DND-41 (cell line): Measurements from ENCODE around the gene ITGA2.

Source experiments
- ATAC-seq: fragments of 200-7000 bp; cut with Tn5 transposase; 3 replicates; pipeline ENCODE4 v1.9.1; 2021; ENCODE audit warnings: low read depth; ENCODE audit not compliant: insufficient read depth
- DNase-seq: peaks from one replicate; pipeline ENCODE4 v3.0.0-alpha.2; 2020
- H2AFZ ChIP-seq: 2 replicates; pipeline ENCODE4 v1.6.0; 2012; ENCODE audit warnings: low read depth, low read length
- H3K27ac ChIP-seq: 2 replicates; pipeline ENCODE4 v1.5.1; 2012; ENCODE audit warnings: low read length, inconsistent platforms
- H3K27me3 ChIP-seq: fragments of 200-600 bp; sonication (generic); 2 replicates; pipeline ENCODE4 v1.6.0; 2012; ENCODE audit warnings: low read length, mild to moderate bottlenecking, inconsistent platforms; ENCODE audit not compliant: insufficient read depth, poor library complexity
- H3K36me3 ChIP-seq: 2 replicates; pipeline ENCODE4 v1.5.1; 2012; ENCODE audit warnings: low read length, inconsistent platforms; ENCODE audit not compliant: insufficient read depth
- H3K4me1 ChIP-seq: 2 replicates; pipeline ENCODE4 v1.5.1; 2012; ENCODE audit warnings: mild to moderate bottlenecking, low read length; ENCODE audit not compliant: insufficient read depth
- H3K4me2 ChIP-seq: 2 replicates; pipeline ENCODE4 v1.6.0; 2012; ENCODE audit warnings: mild to moderate bottlenecking, moderate library complexity, low read length, inconsistent platforms; ENCODE audit not compliant: insufficient read depth
- H3K4me3 ChIP-seq, 2 experiments: fragments of 200-600 bp in 1 of 2; shearing (Covaris generic) in 1 of 2; 2 replicates each; pipeline ENCODE4 v1.5.1; 2012 to 2016; ENCODE audit warnings: inconsistent platforms in 2 of 2, low read length in 2 of 2, mild to moderate bottlenecking in 2 of 2, low read depth in 1 of 2, moderate library complexity in 1 of 2
- H3K79me2 ChIP-seq: 2 replicates; pipeline ENCODE4 v1.6.0; 2012; ENCODE audit warnings: low read length, inconsistent platforms; ENCODE audit not compliant: insufficient read depth
- H3K9ac ChIP-seq: 2 replicates; pipeline ENCODE4 v1.6.0; 2012; ENCODE audit warnings: low read depth, mild to moderate bottlenecking, inconsistent platforms, low read length, moderate library complexity
- H3K9me3 ChIP-seq: 2 replicates; pipeline ENCODE4 v1.5.1; 2012; ENCODE audit warnings: low read length, moderate library complexity, mild to moderate bottlenecking, inconsistent platforms; ENCODE audit not compliant: insufficient read depth, severe bottlenecking
- H4K20me1 ChIP-seq: 2 replicates; pipeline ENCODE4 v1.6.0; 2012; ENCODE audit warnings: low read length; ENCODE audit not compliant: insufficient read depth
- CTCF ChIP-seq: IDR thresholded peaks from 2 replicates; pipeline ENCODE4 v1.5.1; 2012; ENCODE audit warnings: borderline replicate concordance, low read length, moderate library complexity, mild to moderate bottlenecking; ENCODE audit not compliant: poor library complexity, severe bottlenecking; ENCODE audit errors: extremely low read depth
- EZH2 ChIP-seq: IDR thresholded peaks from 3 replicates; pipeline ENCODE4 v1.6.1; 2012; ENCODE audit warnings: borderline replicate concordance, low read depth, mild to moderate bottlenecking, moderate library complexity, low read length, inconsistent platforms; ENCODE audit not compliant: severe bottlenecking

ITGA2 gene

GRCh38 chr5:53120165-53120564 is 131.0 kb downstream of the ITGA2 start:
- no peak for ATAC-seq
- Histone ChIP-seq H3K27me3 (no peaks in the 10 kb centered on the region), H3K4me1 (no peaks in the 10 kb centered on the region), H3K9ac (no peak overlapping the region), H3K4me3 (no peak overlapping the region), H2AFZ (no peak overlapping the region), H3K9me3 (no peaks in the 10 kb centered on the region), H3K27ac (no peak overlapping the region), H3K4me2 (no peak overlapping the region), H3K79me2 (no peaks in the 10 kb centered on the region), H4K20me1 (no peaks in the 10 kb centered on the region), H3K36me3 (no peaks in the 10 kb centered on the region)
- no peak for DNase-seq
- TF ChIP-seq EZH2, result no peak
- TF ChIP-seq CTCF, result no peak

GRCh38 chr5:53123702-53124101 is 134.6 kb downstream of the ITGA2 start:
- Histone ChIP-seq H3K27ac (no peak overlapping the region), H3K79me2 (no peaks in the 10 kb centered on the region), H3K36me3 (no peaks in the 10 kb centered on the region), H3K9ac (no peak overlapping the region), H3K4me3 (no peak overlapping the region), H4K20me1 (no peaks in the 10 kb centered on the region), H3K4me1 (no peaks in the 10 kb centered on the region), H3K4me2 (no peak overlapping the region), H3K9me3 (no peaks in the 10 kb centered on the region), H2AFZ (no peak overlapping the region), H3K27me3 (no peaks in the 10 kb centered on the region)
- ATAC-seq (no peak), DNase-seq (no peak)
- no peak for TF ChIP-seq EZH2
- peak; percentile 39 for TF ChIP-seq CTCF

- TF ChIP-seq CTCF (no peak), EZH2 (no peak)
- H3K4me2 ChIP-seq, result no peak overlapping the region
- no peak for ATAC-seq
Observed at GRCh38 chr5:53126521-53126920, 137.4 kb downstream of the ITGA2 start.

GRCh38 chr5:53127107-53127506 is 138.0 kb downstream of the ITGA2 start:
- Histone ChIP-seq H3K36me3 (no peaks in the 10 kb centered on the region), H3K79me2 (no peaks in the 10 kb centered on the region), H3K4me3 (no peak overlapping the region), H3K9me3 (no peaks in the 10 kb centered on the region), H3K27ac (no peak overlapping the region), H4K20me1 (no peaks in the 10 kb centered on the region), H3K27me3 (no peaks in the 10 kb centered on the region), H3K4me2 (no peak overlapping the region), H3K4me1 (no peaks in the 10 kb centered on the region), H3K9ac (no peak overlapping the region), H2AFZ (no peak overlapping the region)
- DNase-seq (no peak), ATAC-seq (no peak)
- TF ChIP-seq EZH2 (no peak), CTCF (no peak)

More at GRCh38 chr5:53126521-53126920, 137.4 kb downstream of the ITGA2 start:
- Histone ChIP-seq H3K9me3 (no peaks in the 10 kb centered on the region), H2AFZ (no peak overlapping the region), H3K27me3 (no peaks in the 10 kb centered on the region), H3K4me1 (no peaks in the 10 kb centered on the region), H3K9ac (no peak overlapping the region), H3K27ac (no peak overlapping the region), H3K36me3 (no peaks in the 10 kb centered on the region), H3K4me3 (no peak overlapping the region), H4K20me1 (no peaks in the 10 kb centered on the region), H3K79me2 (no peaks in the 10 kb centered on the region)
- no peak for DNase-seq
